Astrocyte (in vitro differentiated cells and primary cell): ENCODE measurements around the gene UPF2. TPM values are rescaled to one million over a fixed set of nuclear protein-coding genes. Genes with fewer than 3 reads are reported as not detected.

Source experiments
- DNase-seq: peaks from one replicate; pipeline ENCODE4 v3.0.0-alpha.2; 2010; ENCODE audit warnings: low read depth
- FAIRE-seq: peaks from 2 replicates; lab custom pipeline; 2011; peaks lifted over from hg19 to GRCh38; lab: Jason Lieb, UNC
- H2AFZ ChIP-seq: 2 replicates; pipeline ENCODE4 v1.6.0; 2012; ENCODE audit warnings: low read depth, low read length, inconsistent platforms
- H3K27ac ChIP-seq: 2 replicates; pipeline ENCODE4 v1.5.1; 2011; ENCODE audit warnings: low read depth, low read length, inconsistent platforms
- H3K27me3 ChIP-seq: 2 replicates; pipeline ENCODE4 v1.6.0; 2011; ENCODE audit warnings: low read length, inconsistent platforms; ENCODE audit not compliant: insufficient read depth
- H3K36me3 ChIP-seq: 2 replicates; pipeline ENCODE4 v1.5.1; 2011; ENCODE audit warnings: low read length, inconsistent platforms; ENCODE audit not compliant: insufficient read depth
- H3K4me1 ChIP-seq: 2 replicates; pipeline ENCODE4 v1.5.1; 2011; ENCODE audit warnings: low read length, inconsistent platforms; ENCODE audit not compliant: insufficient read depth
- H3K4me2 ChIP-seq: 2 replicates; pipeline ENCODE4 v1.6.0; 2012; ENCODE audit warnings: low read length, inconsistent platforms
- H3K4me3 ChIP-seq: 2 replicates; pipeline ENCODE4 v1.5.1; 2011; ENCODE audit warnings: low read depth, mild to moderate bottlenecking, low read length, inconsistent platforms; ENCODE audit not compliant: insufficient read depth
- H3K79me2 ChIP-seq: 2 replicates; pipeline ENCODE4 v1.6.0; 2012; ENCODE audit warnings: mild to moderate bottlenecking, low read length, inconsistent platforms; ENCODE audit not compliant: insufficient read depth
- H3K9ac ChIP-seq: 2 replicates; pipeline ENCODE4 v1.6.0; 2012; ENCODE audit warnings: mild to moderate bottlenecking, low read length, inconsistent platforms
- H3K9me3 ChIP-seq: 2 replicates; pipeline ENCODE4 v1.5.1; 2012; ENCODE audit warnings: low read depth, mild to moderate bottlenecking, low read length, inconsistent platforms; ENCODE audit not compliant: insufficient read depth
- H4K20me1 ChIP-seq: 2 replicates; pipeline ENCODE4 v1.6.0; 2012; ENCODE audit warnings: low read length, inconsistent platforms; ENCODE audit not compliant: insufficient read depth
- H3K27ac Mint-ChIP-seq: one replicate; pipeline ENCODE4 v1.8.0; 2021; ENCODE audit warnings: mild to moderate bottlenecking, mixed read lengths; ENCODE audit not compliant: unreplicated experiment
- H3K27me3 Mint-ChIP-seq: one replicate; pipeline ENCODE4 v1.8.0; 2021; ENCODE audit warnings: low read depth, mixed read lengths; ENCODE audit not compliant: unreplicated experiment
- H3K36me3 Mint-ChIP-seq: one replicate; pipeline ENCODE4 v1.8.0; 2021; ENCODE audit warnings: low read depth, mixed read lengths; ENCODE audit not compliant: unreplicated experiment
- H3K4me1 Mint-ChIP-seq: one replicate; pipeline ENCODE4 v1.8.0; 2021; ENCODE audit warnings: low read depth, mixed read lengths; ENCODE audit not compliant: unreplicated experiment
- H3K4me3 Mint-ChIP-seq: one replicate; pipeline ENCODE4 v1.8.0; 2021; ENCODE audit warnings: mild to moderate bottlenecking, moderate library complexity, mixed read lengths; ENCODE audit not compliant: unreplicated experiment
- H3K9me3 Mint-ChIP-seq: one replicate; pipeline ENCODE4 v1.8.0; 2021; ENCODE audit warnings: mild to moderate bottlenecking, mixed read lengths; ENCODE audit not compliant: unreplicated experiment
- EZH2 ChIP-seq: IDR thresholded peaks from 2 replicates; pipeline ENCODE4 v1.6.1; 2012; ENCODE audit warnings: mild to moderate bottlenecking, low read length, inconsistent platforms; ENCODE audit not compliant: insufficient read depth
- total RNA-seq: library from RNA; stranded (reverse); gene quantifications from 2 replicates; pipeline ENCODE4 v1.2.1, GENCODE V29; 2021
- TF ChIP-seq, protein P1 (sequence below): IDR thresholded peaks from 2 replicates; pipeline ENCODE4 v1.5.1; 2011; ENCODE audit warnings: low read depth, mild to moderate bottlenecking, inconsistent platforms, low read length, moderate library complexity; ENCODE audit not compliant: insufficient read depth

Gene UPF2
- total RNA-seq, 1 donor from 2014 or later: 23.2 TPM

GRCh38 chr10:11910102-11910501 lies 132.5 kb downstream of the UPF2 start:
- Histone ChIP-seq H3K36me3 (no peaks in the 10 kb centered on the region), H4K20me1 (no peaks in the 10 kb centered on the region), H2AFZ (no peak overlapping the region), H3K27ac (no peak overlapping the region), H3K4me2 (no peak overlapping the region), H3K9ac (no peak overlapping the region), H3K4me1 (no peaks in the 10 kb centered on the region), H3K79me2 (no peaks in the 10 kb centered on the region), H3K4me3 (no peak overlapping the region), H3K27me3 (no peaks in the 10 kb centered on the region), H3K9me3 (no peaks in the 10 kb centered on the region)
- DNase-seq (no peak), FAIRE-seq (no peak)
- no peak overlapping the region for H3K27ac Mint-ChIP-seq
- no peak overlapping the region for H3K4me3 Mint-ChIP-seq
- H3K36me3 Mint-ChIP-seq: no peaks in the 10 kb centered on the region
- no peak for TF ChIP-seq EZH2
- TF ChIP-seq, protein P1, sequence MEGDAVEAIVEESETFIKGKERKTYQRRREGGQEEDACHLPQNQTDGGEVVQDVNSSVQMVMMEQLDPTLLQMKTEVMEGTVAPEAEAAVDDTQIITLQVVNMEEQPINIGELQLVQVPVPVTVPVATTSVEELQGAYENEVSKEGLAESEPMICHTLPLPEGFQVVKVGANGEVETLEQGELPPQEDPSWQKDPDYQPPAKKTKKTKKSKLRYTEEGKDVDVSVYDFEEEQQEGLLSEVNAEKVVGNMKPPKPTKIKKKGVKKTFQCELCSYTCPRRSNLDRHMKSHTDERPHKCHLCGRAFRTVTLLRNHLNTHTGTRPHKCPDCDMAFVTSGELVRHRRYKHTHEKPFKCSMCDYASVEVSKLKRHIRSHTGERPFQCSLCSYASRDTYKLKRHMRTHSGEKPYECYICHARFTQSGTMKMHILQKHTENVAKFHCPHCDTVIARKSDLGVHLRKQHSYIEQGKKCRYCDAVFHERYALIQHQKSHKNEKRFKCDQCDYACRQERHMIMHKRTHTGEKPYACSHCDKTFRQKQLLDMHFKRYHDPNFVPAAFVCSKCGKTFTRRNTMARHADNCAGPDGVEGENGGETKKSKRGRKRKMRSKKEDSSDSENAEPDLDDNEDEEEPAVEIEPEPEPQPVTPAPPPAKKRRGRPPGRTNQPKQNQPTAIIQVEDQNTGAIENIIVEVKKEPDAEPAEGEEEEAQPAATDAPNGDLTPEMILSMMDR: no peak
- H3K27me3 Mint-ChIP-seq: peaks cover 17% of the 10 kb centered on the region
- H3K9me3 Mint-ChIP-seq: no peaks in the 10 kb centered on the region
- no peaks in the 10 kb centered on the region for H3K4me1 Mint-ChIP-seq

DNA sequence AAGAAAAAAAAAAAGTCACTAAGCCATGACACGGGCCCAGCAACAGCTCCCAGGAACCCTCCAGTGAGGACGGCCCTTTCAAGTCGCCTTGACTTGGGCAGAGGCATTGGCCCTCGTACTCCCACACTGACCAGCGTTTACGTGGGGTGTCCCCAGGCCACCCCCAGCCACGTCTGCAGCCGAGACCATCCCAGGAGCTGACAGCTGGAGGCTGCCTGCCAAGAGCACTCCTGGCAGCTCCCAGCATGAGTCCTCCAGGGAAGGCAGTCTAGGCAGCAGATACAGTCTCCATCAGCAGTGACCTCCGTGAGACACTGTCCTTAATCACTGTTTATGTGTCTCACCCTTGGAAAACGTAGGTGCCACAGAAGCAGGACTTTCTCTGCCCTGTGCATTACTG lies 133.0 kb downstream of the UPF2 start:
- DNase-seq: no peak
- Histone ChIP-seq H3K9ac (no peak overlapping the region), H3K9me3 (no peaks in the 10 kb centered on the region), H3K4me3 (no peak overlapping the region), H3K36me3 (no peaks in the 10 kb centered on the region), H3K79me2 (no peaks in the 10 kb centered on the region), H3K27me3 (no peaks in the 10 kb centered on the region), H3K4me2 (no peak overlapping the region), H2AFZ (no peak overlapping the region), H4K20me1 (no peaks in the 10 kb centered on the region), H3K4me1 (no peaks in the 10 kb centered on the region), H3K27ac (no peak overlapping the region)
- H3K9me3 Mint-ChIP-seq: no peaks in the 10 kb centered on the region
- H3K4me3 Mint-ChIP-seq: no peak overlapping the region
- TF ChIP-seq EZH2: no peak
- TF ChIP-seq, protein P1: no peak
- peaks cover 17% of the 10 kb centered on the region for H3K27me3 Mint-ChIP-seq
- no peak overlapping the region for H3K27ac Mint-ChIP-seq
- no peaks in the 10 kb centered on the region for H3K4me1 Mint-ChIP-seq
- no peaks in the 10 kb centered on the region for H3K36me3 Mint-ChIP-seq
- FAIRE-seq: no peak

DNA sequence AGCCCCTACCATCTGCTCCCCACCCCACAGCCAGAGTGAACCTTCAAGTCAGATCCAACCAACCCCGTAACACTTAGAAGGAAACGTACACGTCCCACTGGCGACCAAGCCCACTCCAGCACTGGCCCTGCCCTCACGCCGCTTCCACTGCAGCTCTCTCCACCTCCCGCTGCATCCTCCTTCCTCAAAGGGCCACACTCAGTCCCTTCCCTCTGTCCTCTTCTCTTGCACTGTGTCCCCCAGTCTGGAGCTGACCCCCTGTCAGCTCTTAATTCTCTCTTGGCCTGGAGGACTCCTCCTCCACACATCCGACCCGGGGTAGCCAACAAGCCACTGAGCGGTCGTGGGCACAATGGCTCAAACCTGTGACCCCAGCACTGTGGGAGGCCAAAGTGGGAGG lies 133.6 kb downstream of the UPF2 start:
- Histone ChIP-seq H3K36me3 (no peaks in the 10 kb centered on the region), H3K4me3 (no peak overlapping the region), H3K79me2 (no peaks in the 10 kb centered on the region), H3K9ac (no peak overlapping the region), H4K20me1 (no peaks in the 10 kb centered on the region), H3K9me3 (no peaks in the 10 kb centered on the region), H3K4me2 (no peak overlapping the region), H3K27ac (no peak overlapping the region), H3K27me3 (no peaks in the 10 kb centered on the region), H3K4me1 (no peaks in the 10 kb centered on the region), H2AFZ (no peak overlapping the region)
- DNase-seq: no peak
- Mint-ChIP-seq H3K27ac (no peak overlapping the region), H3K4me1 (no peaks in the 10 kb centered on the region), H3K4me3 (peak overlapping the region; percentile 30), H3K9me3 (no peaks in the 10 kb centered on the region), H3K36me3 (no peaks in the 10 kb centered on the region), H3K27me3 (peaks cover 17% of the 10 kb centered on the region)
- TF ChIP-seq EZH2: no peak
- TF ChIP-seq, protein P1: no peak
- no peak for FAIRE-seq
